ENCODE data around the gene MSRB3. TPM values are rescaled to one million over a fixed set of nuclear protein-coding genes. Genes with fewer than 3 reads are reported as not detected.
A peak's percentile ranks its signal among the peaks of the same experiment; 100 is the strongest.

MSRB3 gene
- total RNA-seq, 1 experiment from 2014 or later, result 5.9 TPM

DNA sequence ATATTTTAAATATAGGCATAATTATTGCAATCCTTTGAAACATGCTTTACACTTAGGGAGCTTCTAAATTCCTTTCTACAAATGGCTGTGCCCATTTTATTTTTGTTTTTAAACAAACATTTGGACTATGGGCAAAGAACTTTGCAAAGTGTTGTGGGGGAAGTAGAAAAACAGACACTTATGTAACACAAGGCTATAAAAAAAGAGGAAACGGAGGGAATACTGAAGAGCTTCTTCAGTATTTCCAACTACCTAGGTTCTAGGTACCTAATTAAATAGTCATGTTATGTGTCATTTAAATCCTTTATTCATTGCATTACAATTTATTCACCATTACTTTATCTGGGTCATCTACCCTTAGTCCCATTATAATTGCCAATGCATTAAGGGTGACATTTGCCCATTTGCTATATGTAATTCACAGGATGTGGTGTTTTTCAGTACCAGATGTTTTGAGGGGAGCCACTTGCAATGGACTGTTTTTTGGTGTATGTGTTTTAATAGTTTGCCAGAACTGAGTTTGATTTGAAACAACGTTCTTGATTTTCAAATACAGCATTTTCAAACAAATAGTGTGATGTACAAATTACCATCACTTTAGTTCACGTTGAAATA is 1.5 kb upstream of the MSRB3 start:
- Histone ChIP-seq H4K20me1 (ENCODE audit: low read length) (no peaks in the 10 kb centered on the region), H3K4me1 (ENCODE audit: insufficient read depth, low read length) (peaks cover 5% of the 10 kb centered on the region; the same call in 1 of the 2 replicates), H2AFZ (ENCODE audit: low read length) (no peak overlapping the region), H3K4me2 (ENCODE audit: low read length) (no peak overlapping the region), H3K9me2 (replicated peaks; ENCODE audit: low read length) (no peaks in the 10 kb centered on the region), H3K79me2 (ENCODE audit: low read length) (0 out of 2 replicates have a peak, but pooled peaks cover 5% of the 10 kb centered on the region), H3K27ac (ENCODE audit: low read length) (no peak overlapping the region), H3F3A (ENCODE audit: low read length, unreplicated experiment) (no peaks in the 10 kb centered on the region), H3K9ac (ENCODE audit: low read length) (no peak overlapping the region), H3K36me3 (ENCODE audit: low read depth, low read length) (no peaks in the 10 kb centered on the region), H3K9me3 (ENCODE audit: low read length) (no peaks in the 10 kb centered on the region), H3K27me3 (ENCODE audit: low read length) (no peaks in the 10 kb centered on the region), H3K4me3 (ENCODE audit: low read length) (no peak overlapping the region)
- ChIA-PET POLR2A (ENCODE audit: unreplicated experiment) (interaction anchor here (0.6 kb wide), 1 partner anchor 817 kb away, joined by 6 read pairs; no protein-coding TSS in a partner anchor), CTCF (no interaction called here)
- intact Hi-C loops (cut with micrococcal nuclease), result no loop called here
- ATAC-seq (no peak), DNase-seq (no peak)
- no TSS peak for BruUV-seq (replicated peaks)
- no peak for TF ChIP-seq EZH2 (IDR thresholded peaks at IDR 0.05; ENCODE audit: low read length, unreplicated experiment)
- TF ChIP-seq, protein P1, sequence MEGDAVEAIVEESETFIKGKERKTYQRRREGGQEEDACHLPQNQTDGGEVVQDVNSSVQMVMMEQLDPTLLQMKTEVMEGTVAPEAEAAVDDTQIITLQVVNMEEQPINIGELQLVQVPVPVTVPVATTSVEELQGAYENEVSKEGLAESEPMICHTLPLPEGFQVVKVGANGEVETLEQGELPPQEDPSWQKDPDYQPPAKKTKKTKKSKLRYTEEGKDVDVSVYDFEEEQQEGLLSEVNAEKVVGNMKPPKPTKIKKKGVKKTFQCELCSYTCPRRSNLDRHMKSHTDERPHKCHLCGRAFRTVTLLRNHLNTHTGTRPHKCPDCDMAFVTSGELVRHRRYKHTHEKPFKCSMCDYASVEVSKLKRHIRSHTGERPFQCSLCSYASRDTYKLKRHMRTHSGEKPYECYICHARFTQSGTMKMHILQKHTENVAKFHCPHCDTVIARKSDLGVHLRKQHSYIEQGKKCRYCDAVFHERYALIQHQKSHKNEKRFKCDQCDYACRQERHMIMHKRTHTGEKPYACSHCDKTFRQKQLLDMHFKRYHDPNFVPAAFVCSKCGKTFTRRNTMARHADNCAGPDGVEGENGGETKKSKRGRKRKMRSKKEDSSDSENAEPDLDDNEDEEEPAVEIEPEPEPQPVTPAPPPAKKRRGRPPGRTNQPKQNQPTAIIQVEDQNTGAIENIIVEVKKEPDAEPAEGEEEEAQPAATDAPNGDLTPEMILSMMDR (conservative IDR thresholded peaks at IDR 0.05; ENCODE audit: low read depth, low read length), result no peak

DNA sequence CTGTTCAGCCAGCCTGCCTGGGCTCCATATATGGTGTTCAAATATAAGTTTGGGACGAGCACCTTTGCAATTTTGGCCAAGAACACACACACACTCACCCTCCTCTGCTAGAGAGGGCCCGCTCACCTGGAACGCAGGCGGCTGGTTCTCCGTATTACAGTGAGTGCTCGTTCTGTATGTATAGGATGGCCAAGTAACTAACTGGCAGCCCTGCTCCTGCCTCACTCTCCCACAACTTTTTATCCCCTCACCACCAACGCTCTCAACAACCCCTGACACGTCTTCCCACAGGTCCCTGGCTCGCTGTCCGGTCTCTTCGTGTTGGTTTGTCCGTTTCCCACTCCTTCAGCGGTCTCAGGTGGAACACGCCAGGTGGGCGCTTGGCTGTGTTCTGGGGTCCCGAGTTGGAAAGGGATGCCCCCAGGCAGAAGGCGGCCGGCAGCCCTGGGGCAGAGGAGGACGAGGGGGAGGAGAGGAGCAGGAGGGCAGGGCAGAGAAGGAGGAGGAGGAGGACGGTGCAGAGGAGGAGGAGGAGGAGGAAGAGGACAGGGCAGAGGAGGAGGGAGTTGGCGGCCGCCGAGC is 398 bp upstream of the MSRB3 start:
- ATAC-seq, result no peak
- BruUV-seq (replicated peaks), result no TSS peak
- TF ChIP-seq EZH2 (IDR thresholded peaks at IDR 0.05; ENCODE audit: low read length, unreplicated experiment), result no peak
- TF ChIP-seq, protein P1 (conservative IDR thresholded peaks at IDR 0.05; ENCODE audit: low read depth, low read length), result no peak

More for the DNA sequence above, 398 bp upstream of the MSRB3 start:
- Histone ChIP-seq H3K4me3 (ENCODE audit: low read length) (peak overlapping the region; percentile 91), H3K79me2 (ENCODE audit: low read length) (0 out of 2 replicates have a peak, but pooled peaks cover 5% of the 10 kb centered on the region), H3K27me3 (ENCODE audit: low read length) (no peaks in the 10 kb centered on the region), H2AFZ (ENCODE audit: low read length) (peak overlapping the region; percentile 98), H3K36me3 (ENCODE audit: low read depth, low read length) (no peaks in the 10 kb centered on the region), H3K9me2 (replicated peaks; ENCODE audit: low read length) (no peaks in the 10 kb centered on the region), H3K4me1 (ENCODE audit: insufficient read depth, low read length) (peaks cover 5% of the 10 kb centered on the region; the same call in 1 of the 2 replicates), H3K4me2 (ENCODE audit: low read length) (peak overlapping the region; percentile 95), H3K27ac (ENCODE audit: low read length) (no peak overlapping the region), H3F3A (ENCODE audit: low read length, unreplicated experiment) (no peaks in the 10 kb centered on the region), H3K9me3 (ENCODE audit: low read length) (no peaks in the 10 kb centered on the region), H3K9ac (ENCODE audit: low read length) (no peak overlapping the region), H4K20me1 (ENCODE audit: low read length) (no peaks in the 10 kb centered on the region)
- intact Hi-C loops (cut with micrococcal nuclease), result no loop called here
- ChIA-PET POLR2A (ENCODE audit: unreplicated experiment) (no interaction called here), CTCF (no interaction called here)
- DNase-seq, result no peak

All from PC-3 (cell line).